ENCODE results near the gene EPHA8.

GRCh38 chr1:22612671-22613571 lies 49.6 kb downstream of the EPHA8 start:
- TF ChIP-seq CTCF (IDR thresholded peaks at IDR 0.05; ENCODE audit: insufficient read depth, low read length) (no peak), POLR2AphosphoS5 (IDR thresholded peaks at IDR 0.05; ENCODE audit: low read depth) (no peak), REST (IDR thresholded peaks at IDR 0.05; ENCODE audit: insufficient replicate concordance, low read depth) (no peak), GABPA (IDR thresholded peaks at IDR 0.05; ENCODE audit: low read depth) (no peak)

Data from HL-60 (cell line).